ENCODE measurements around the gene GZF1.

GRCh38 chr20:23331450-23332350, 30.3 kb upstream of the GZF1 start:
- TF ChIP-seq CTCF (IDR thresholded peaks at IDR 0.05) (no peak), POLR2A (IDR thresholded peaks at IDR 0.05) (no peak)

Measured in right lobe of liver (tissue), 4 donors.